HepG2 (cell line): Measurements from ENCODE around the gene OR6K6. TPM values are rescaled to one million over a fixed set of nuclear protein-coding genes. Genes with fewer than 3 reads are reported as not detected.

Source experiments
- ATAC-seq: fragments of 200-7000 bp; cut with Tn5 transposase; 3 replicates; pipeline ENCODE4 v1.9.1; 2020; ENCODE audit warnings: mild to moderate bottlenecking, moderate library complexity
- BruUV-seq: library from RNA; stranded (reverse); fragments of 400-500 nt; replicated peaks from 2 replicates; lab custom pipeline; 2021; lab: Mats Ljungman, UMichigan
- CTCF ChIA-PET: fragments of 300-600 bp; formaldehyde crosslinking; extraction: SDS; loops from one replicate; lab custom pipeline; 2021; ENCODE audit warnings: low total read pairs, inconsistent platforms, low intra/inter-chr PET ratio; lab: Yijun Ruan, JAX
- POLR2A ChIA-PET: fragments of 350-600 bp; sonication (Branson Sonifier 250); formaldehyde crosslinking; loops from one replicate; lab custom pipeline; 2020; ENCODE audit warnings: antibody characterized with exemption, inconsistent platforms; lab: Yijun Ruan, JAX
- DNase-seq: peaks from one replicate; pipeline ENCODE4 v3.0.0-alpha.2; 2015; ENCODE audit warnings: low spot score
- FAIRE-seq: peaks from 3 replicates; lab custom pipeline; 2011; peaks lifted over from hg19 to GRCh38; lab: Jason Lieb, UNC
- H2AFZ ChIP-seq: one replicate; pipeline ENCODE4 v1.6.1; 2011; ENCODE audit warnings: low read length, inconsistent platforms
- H3K27ac ChIP-seq: fragments of 300-600 bp; 3 replicates; pipeline ENCODE4 v1.8.0; 2011; ENCODE audit warnings: mixed run types, mild to moderate bottlenecking, mixed read lengths, low read length, inconsistent platforms; ENCODE audit not compliant: insufficient read depth; ENCODE audit errors: extremely low read length
- H3K27me3 ChIP-seq, 2 experiments: fragments of 200-600 bp in 1 of 2; 2 replicates in 1 of 2; 3 replicates in 1 of 2; pipeline versions ENCODE4 v1.6.0 to v1.8.0; 2011; ENCODE audit warnings: low read length in 2 of 2, mild to moderate bottlenecking in 2 of 2, moderate library complexity in 2 of 2, inconsistent platforms in 1 of 2; ENCODE audit not compliant: insufficient read depth in 2 of 2, control insufficient read depth in 1 of 2
- H3K36me3 ChIP-seq, 2 experiments: fragments of 200-600 bp in 1 of 2; replicated peaks in 1 of 2; 2 replicates in 1 of 2; 3 replicates in 1 of 2; pipeline versions ENCODE4 v1.5.1 to v1.8.0; 2011; ENCODE audit warnings: low read length in 2 of 2, inconsistent platforms in 1 of 2; ENCODE audit not compliant: insufficient read depth in 2 of 2, control insufficient read depth in 1 of 2
- H3K4me1 ChIP-seq: 2 replicates; pipeline ENCODE4 v1.5.1; 2012; ENCODE audit warnings: low read length, inconsistent platforms; ENCODE audit not compliant: insufficient read depth
- H3K4me2 ChIP-seq: 2 replicates; pipeline ENCODE4 v1.6.0; 2011; ENCODE audit warnings: low read depth, low read length, inconsistent platforms
- H3K4me3 ChIP-seq, 3 experiments: fragments of 200-600 bp in 1 of 3; sonication (generic), shearing (Covaris generic) in 1 of 3; replicated peaks in 1 of 3; 2 replicates each; pipeline ENCODE4 v1.5.1; 2011 to 2016; ENCODE audit warnings: low read length in 3 of 3, inconsistent platforms in 2 of 3, low read depth in 2 of 3, mild to moderate bottlenecking in 2 of 3, control low read depth in 1 of 3, mixed read lengths in 1 of 3; ENCODE audit not compliant: insufficient read depth in 1 of 3
- H3K79me2 ChIP-seq: one replicate; pipeline ENCODE4 v1.6.1; 2011; ENCODE audit warnings: low read length, inconsistent platforms; ENCODE audit not compliant: insufficient read depth
- H3K9ac ChIP-seq: 2 replicates; pipeline ENCODE4 v1.6.0; 2011; ENCODE audit warnings: mild to moderate bottlenecking, low read depth, low read length, inconsistent platforms; ENCODE audit not compliant: insufficient read depth
- H3K9me3 ChIP-seq: 2 replicates; pipeline ENCODE4 v1.5.1; 2012; ENCODE audit warnings: mild to moderate bottlenecking, low read length
- H4K20me1 ChIP-seq: 2 replicates; pipeline ENCODE4 v1.6.0; 2011; ENCODE audit warnings: inconsistent platforms, mild to moderate bottlenecking, low read length, moderate library complexity; ENCODE audit not compliant: insufficient read depth
- NKX3-1 ChIP-seq: sonication (generic); formaldehyde crosslinking; IDR thresholded peaks from 2 replicates; pipeline ENCODE4 v1.5.0; 2020; ENCODE audit warnings: missing genetic modification reagents
- PAX8 ChIP-seq: sonication (generic); formaldehyde crosslinking; IDR thresholded peaks from 2 replicates; pipeline ENCODE4 v1.8.0; 2022; ENCODE audit warnings: mild to moderate bottlenecking, missing genetic modification reagents, borderline replicate concordance
- PRDM4 ChIP-seq: sonication (generic); formaldehyde crosslinking; IDR thresholded peaks from 2 replicates; pipeline ENCODE4 v1.9.0; 2021; ENCODE audit warnings: missing genetic modification reagents, borderline replicate concordance
- RAD21 ChIP-seq: fragments of 450-650 bp; formaldehyde crosslinking; IDR thresholded peaks from 2 replicates; pipeline ENCODE4 v1.5.0; 2020; ENCODE audit warnings: mild to moderate bottlenecking
- REL ChIP-seq: sonication (generic); formaldehyde crosslinking; conservative IDR thresholded peaks from 2 replicates; pipeline ENCODE4 v1.8.0; 2022; ENCODE audit warnings: mild to moderate bottlenecking, missing genetic modification reagents, moderate library complexity
- SNRNP70 ChIP-seq: fragments of 200-400 bp; formaldehyde crosslinking; IDR thresholded peaks from 2 replicates; pipeline ENCODE4 v1.6.1; 2017; ENCODE audit warnings: mild to moderate bottlenecking, low read depth, low read length, moderate library complexity
- ZNF225 ChIP-seq: sonication (generic); formaldehyde crosslinking; IDR thresholded peaks from 2 replicates; pipeline ENCODE4 v1.4.0; 2020; ENCODE audit warnings: mild to moderate bottlenecking, missing genetic modification reagents
- ZNF33A ChIP-seq: sonication (generic); formaldehyde crosslinking; IDR thresholded peaks from 2 replicates; pipeline ENCODE4 v1.5.1; 2020; ENCODE audit warnings: missing genetic modification reagents, mild to moderate bottlenecking, moderate library complexity, borderline replicate concordance
- ZNF382 ChIP-seq: sonication (generic); formaldehyde crosslinking; IDR thresholded peaks from 2 replicates; pipeline ENCODE4 v1.5.0; 2020; ENCODE audit warnings: missing genetic modification reagents, mild to moderate bottlenecking, borderline replicate concordance
- ZNF563 ChIP-seq: sonication (generic); formaldehyde crosslinking; IDR thresholded peaks from 2 replicates; pipeline ENCODE4 v1.8.0; 2022; ENCODE audit warnings: mild to moderate bottlenecking, moderate library complexity, missing genetic modification reagents
- ZNF83 ChIP-seq: sonication (generic); formaldehyde crosslinking; IDR thresholded peaks from 2 replicates; pipeline ENCODE4 v1.4.0; 2020; ENCODE audit warnings: missing genetic modification reagents, mild to moderate bottlenecking, borderline replicate concordance
- WGBS: methylation state at CpG from one replicate; pipeline ENCODE4 v1.1.6; 2017; ENCODE audit warnings: low lambda C conversion rate; 5-methylcytosine and 5-hydroxymethylcytosine counted together
- in situ Hi-C: cut with HindIII; loops from 2 replicates; pipeline ENCODE4 v1.10.0; 2017; ENCODE audit warnings: low pct_unique_long_range_greater_than_20kb; ENCODE audit not compliant: extremely low pct_ligation_motif_present
- intact Hi-C: fragments of 100-400 bp; cut with micrococcal nuclease; formaldehyde crosslinking; loops from one replicate; pipeline ENCODE4 v1.10.0; 2022; ENCODE audit not compliant: unreplicated experiment
- polyA plus RNA-seq, 8 experiments: library from polyadenylated mRNA; depleted of rRNA in 3 of 8; stranded (reverse) in 7 of 8; unstranded in 1 of 8; fragments of >200 nt; fragmentation: Illumina TruSeq in 4 of 8; extraction: Trizol in 4 of 8; gene quantifications; 2 replicates each; pipeline versions ENCODE4 v1.2.1 to v1.2.3, GENCODE V29; 2011 to 2016; ENCODE audit warnings: low read depth in 4 of 8, missing spikeins in 1 of 8, mixed read lengths in 1 of 8; ENCODE audit not compliant: insufficient read depth in 1 of 8
- total RNA-seq, 5 experiments: library from RNA; depleted of rRNA; stranded (reverse); fragments of >200 nt; fragmentation: Illumina TruSeq; extraction: Trizol; gene quantifications; 2 replicates each; pipeline ENCODE4 v1.2.3, GENCODE V29; 2016; ENCODE audit warnings: low read depth in 1 of 5
- TF ChIP-seq, protein P1 (sequence below): IDR thresholded peaks from 2 replicates; pipeline ENCODE4 v1.6.1; 2016; ENCODE audit warnings: control low read depth

OR6K6 gene
- total and polyA plus RNA-seq, 2 of the 13 experiments (the other 11 are each of a cell fraction or from before 2014, with no cell fraction given) = not detected

- TF ChIP-seq PRDM4 (no peak), ZNF563 (CRISPR knock-in tag) (no peak), SNRNP70 (no peak)
These were observed 46.0 kb downstream of the OR6K6 start (continued) for GRCh38 chr1:158800526-158800925.

DNA sequence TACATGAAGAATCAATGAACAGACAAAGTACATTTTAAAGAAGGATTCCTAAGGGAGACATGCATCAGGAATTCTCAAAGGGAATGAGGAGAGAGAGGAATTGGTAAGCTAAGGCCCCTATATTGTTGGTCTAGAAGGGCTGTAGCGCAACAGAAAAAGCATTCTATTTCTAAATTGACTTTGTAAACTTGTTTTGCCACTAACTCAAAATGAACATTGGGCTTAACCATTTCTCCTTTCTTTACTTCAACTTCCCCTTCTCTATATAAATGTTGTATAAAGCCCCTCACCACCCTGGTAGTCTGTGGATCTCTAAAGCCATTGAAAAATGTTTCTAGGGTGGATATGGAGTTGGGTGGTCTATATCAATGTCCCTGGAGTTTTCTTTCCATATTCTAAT, 46.9 kb downstream of the OR6K6 start:
- TF ChIP-seq, protein P1, sequence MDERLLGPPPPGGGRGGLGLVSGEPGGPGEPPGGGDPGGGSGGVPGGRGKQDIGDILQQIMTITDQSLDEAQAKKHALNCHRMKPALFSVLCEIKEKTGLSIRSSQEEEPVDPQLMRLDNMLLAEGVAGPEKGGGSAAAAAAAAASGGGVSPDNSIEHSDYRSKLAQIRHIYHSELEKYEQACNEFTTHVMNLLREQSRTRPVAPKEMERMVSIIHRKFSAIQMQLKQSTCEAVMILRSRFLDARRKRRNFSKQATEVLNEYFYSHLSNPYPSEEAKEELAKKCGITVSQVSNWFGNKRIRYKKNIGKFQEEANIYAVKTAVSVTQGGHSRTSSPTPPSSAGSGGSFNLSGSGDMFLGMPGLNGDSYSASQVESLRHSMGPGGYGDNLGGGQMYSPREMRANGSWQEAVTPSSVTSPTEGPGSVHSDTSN (CRISPR knock-in tag) = no peak
- TF ChIP-seq REL (CRISPR knock-in tag) (no peak), ZNF33A (CRISPR knock-in tag) (no peak), ZNF225 (CRISPR knock-in tag) (no peak), ZNF83 (CRISPR knock-in tag) (no peak), RAD21 (CRISPR knock-in tag) (no peak), PAX8 (CRISPR knock-in tag) (no peak), ZNF382 (no peak), NKX3-1 (no peak)
- Histone ChIP-seq H3K4me3 (no peak overlapping the region), H2AFZ (no peak overlapping the region), H3K36me3 (no peaks in the 10 kb centered on the region), H3K9ac (no peak overlapping the region), H3K9me3 (peaks cover 5% of the 10 kb centered on the region), H3K4me2 (no peak overlapping the region), H3K4me1 (no peaks in the 10 kb centered on the region), H3K27me3 (no peaks in the 10 kb centered on the region), H3K79me2 (no peaks in the 10 kb centered on the region), H4K20me1 (no peaks in the 10 kb centered on the region), H3K27ac (no peak overlapping the region)
- ChIA-PET CTCF (no interaction called here), POLR2A (no interaction called here)
- no peak for FAIRE-seq
- 22% methylated on average over 1 of the region's 1 CpG for WGBS
- intact Hi-C loops = no loop called here
- no TSS peak for BruUV-seq
- ATAC-seq = no peak
- in situ Hi-C loops = no loop called here
- no peak for DNase-seq
